Articular chondrocyte of knee joint (primary cell): ENCODE measurements around the gene NUB1. TPM values are rescaled to one million over a fixed set of nuclear protein-coding genes. Genes with fewer than 3 reads are reported as not detected.

ENCODE experiments used
- total RNA-seq: library from RNA; depleted of rRNA; stranded (reverse); fragments of >200 nt; gene quantifications from 2 replicates; pipeline ENCODE4 v1.2.3, GENCODE V29; 2012

NUB1 gene, protein sequence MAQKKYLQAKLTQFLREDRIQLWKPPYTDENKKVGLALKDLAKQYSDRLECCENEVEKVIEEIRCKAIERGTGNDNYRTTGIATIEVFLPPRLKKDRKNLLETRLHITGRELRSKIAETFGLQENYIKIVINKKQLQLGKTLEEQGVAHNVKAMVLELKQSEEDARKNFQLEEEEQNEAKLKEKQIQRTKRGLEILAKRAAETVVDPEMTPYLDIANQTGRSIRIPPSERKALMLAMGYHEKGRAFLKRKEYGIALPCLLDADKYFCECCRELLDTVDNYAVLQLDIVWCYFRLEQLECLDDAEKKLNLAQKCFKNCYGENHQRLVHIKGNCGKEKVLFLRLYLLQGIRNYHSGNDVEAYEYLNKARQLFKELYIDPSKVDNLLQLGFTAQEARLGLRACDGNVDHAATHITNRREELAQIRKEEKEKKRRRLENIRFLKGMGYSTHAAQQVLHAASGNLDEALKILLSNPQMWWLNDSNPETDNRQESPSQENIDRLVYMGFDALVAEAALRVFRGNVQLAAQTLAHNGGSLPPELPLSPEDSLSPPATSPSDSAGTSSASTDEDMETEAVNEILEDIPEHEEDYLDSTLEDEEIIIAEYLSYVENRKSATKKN
- total RNA-seq: 55.7 and 64.4 TPM in 2 replicates

DNA sequence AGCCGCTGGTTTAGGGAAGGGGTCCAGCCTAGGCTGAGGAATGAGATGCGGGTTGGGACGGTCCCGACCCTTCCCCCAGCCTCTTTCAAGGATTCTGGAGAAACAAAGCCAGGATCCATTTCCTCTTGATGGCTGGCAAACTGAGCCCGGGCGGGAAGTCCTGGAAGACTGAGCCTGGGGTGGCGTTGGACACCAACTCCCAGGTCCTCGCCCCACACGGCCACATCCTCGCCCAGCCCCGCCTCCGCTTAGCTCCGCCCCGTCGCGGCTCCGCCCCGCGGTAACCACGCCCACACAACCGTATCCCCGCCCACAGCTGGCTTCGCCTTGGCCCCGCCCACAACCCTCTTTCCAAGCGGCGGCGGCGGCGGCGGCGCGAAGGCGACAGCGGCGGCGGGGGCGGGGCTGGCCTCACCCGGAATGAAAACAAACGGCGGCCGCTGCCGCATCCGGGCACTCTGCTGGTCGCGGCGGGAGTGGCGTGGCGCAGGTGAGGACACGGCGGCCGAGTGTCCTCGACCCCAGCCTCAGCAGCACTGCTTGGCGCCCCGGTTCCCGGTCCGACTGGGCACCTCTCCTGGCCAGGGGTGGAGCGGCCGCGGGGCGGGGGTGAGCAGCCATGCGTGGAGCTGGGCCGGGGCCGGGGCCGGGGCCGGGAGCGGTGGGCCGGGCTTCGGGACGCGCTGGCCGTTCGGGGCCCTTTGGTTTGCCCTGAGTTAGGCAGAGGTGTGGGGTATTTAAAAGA, at the start of gene NUB1:
TSS of gene NUB1 (plus strand) at position 456 of the 745 bp plus-strand sequence. CDS start 3,538 bp downstream, outside the sequence.

GRCh38 chr7:151409667-151410404, 68.2 kb downstream of the NUB1 start, which contains the start of gene WDR86:
WDR86 (minus strand) TSS chr7:151410038; CDS start chr7:151409589, 449 bp downstream.

Other genes with a start within 250 kb of the NUB1 start
- not detected in 2 replicates for gene GBX1, start 174.1 kb upstream of the NUB1 start, total RNA-seq
- not detected in 2 replicates for gene ASB10, start 154.6 kb upstream of the NUB1 start, total RNA-seq
- gene H2BK1, start 131.3 kb upstream of the NUB1 start, total RNA-seq: not detected in 2 replicates
- 51.5 and 55.0 TPM in 2 replicates for gene ABCF2, start 114.6 kb upstream of the NUB1 start, total RNA-seq
- 70.9 and 71.5 TPM in 2 replicates for gene CHPF2, start 109.3 kb upstream of the NUB1 start, total RNA-seq
- gene SMARCD3, start 93.1 kb upstream of the NUB1 start, total RNA-seq: 39.7 and 43.1 TPM in 2 replicates
- gene WDR86, start 68.2 kb downstream of the NUB1 start, total RNA-seq: 6.1 and 9.0 TPM in 2 replicates
- gene CRYGN, start 98.3 kb downstream of the NUB1 start, total RNA-seq: 0.76 and 0.78 TPM in 2 replicates
- 94.1 and 102 TPM in 2 replicates for gene RHEB, start 178.1 kb downstream of the NUB1 start, total RNA-seq